K562 (cell line): ENCODE measurements around the gene LRRC75A. TPM values are rescaled to one million over a fixed set of nuclear protein-coding genes. Genes with fewer than 3 reads are reported as not detected.

Source experiments
- ARID3A ChIP-seq: IDR thresholded peaks from 2 replicates; pipeline ENCODE4 v1.6.1; 2012; ENCODE audit warnings: low read depth, low read length, improper control_type of control experiment, borderline replicate concordance
- BCLAF1 ChIP-seq, 2 experiments: fragments of 450-650 bp in 1 of 2; IDR thresholded peaks; 2 replicates each; pipeline ENCODE4 v1.6.1; 2011 to 2017; ENCODE audit warnings: low read depth in 2 of 2, antibody characterized with exemption in 1 of 2, borderline replicate concordance in 1 of 2, low read length in 1 of 2, mild to moderate bottlenecking in 1 of 2, mixed read lengths in 1 of 2; ENCODE audit not compliant: control insufficient read depth in 1 of 2
- BRD9 ChIP-seq: fragments of 450-650 bp; IDR thresholded peaks from 2 replicates; pipeline ENCODE4 v1.6.1; 2018; ENCODE audit warnings: low read depth; ENCODE audit not compliant: partially characterized antibody
- CBX1 ChIP-seq: sonication (generic); IDR thresholded peaks from 2 replicates; pipeline ENCODE4 v1.6.1; 2016; ENCODE audit warnings: antibody characterized with exemption, low read depth, mild to moderate bottlenecking
- CBX5 ChIP-seq: IDR thresholded peaks from 2 replicates; pipeline ENCODE4 v1.6.1; 2014; ENCODE audit warnings: low read depth, borderline replicate concordance
- DEAF1 ChIP-seq: fragments of 450-650 bp; formaldehyde crosslinking; IDR thresholded peaks from 2 replicates; pipeline ENCODE4 v1.4.0; 2020; ENCODE audit warnings: mild to moderate bottlenecking, moderate library complexity
- EP400 ChIP-seq: fragments of 450-650 bp; IDR thresholded peaks from 2 replicates; pipeline ENCODE4 v1.6.1; 2017; ENCODE audit warnings: antibody characterized with exemption, mild to moderate bottlenecking, moderate library complexity
- GTF2F1 ChIP-seq: IDR thresholded peaks from 2 replicates; pipeline ENCODE4 v1.6.1; 2011; ENCODE audit warnings: low read depth, low read length, improper control_type of control experiment
- HNRNPH1 ChIP-seq: fragments of 200-400 bp; formaldehyde crosslinking; optimal IDR thresholded peaks from 2 replicates; pipeline ENCODE3; 2017; ENCODE audit warnings: low read depth, mild to moderate bottlenecking, low read length, moderate library complexity
- SMC3 ChIP-seq: conservative IDR thresholded peaks from 2 replicates; pipeline ENCODE4 v1.6.1; 2011; ENCODE audit warnings: low read depth, low read length, improper control_type of control experiment; ENCODE audit not compliant: insufficient read depth
- U2AF1 ChIP-seq: fragments of 200-400 bp; formaldehyde crosslinking; optimal IDR thresholded peaks from 2 replicates; pipeline ENCODE3; 2017; ENCODE audit warnings: mild to moderate bottlenecking, low read depth, low read length, moderate library complexity
- ZBTB7A ChIP-seq: IDR thresholded peaks from 2 replicates; pipeline ENCODE4 v1.6.1; 2011; ENCODE audit warnings: low read depth, mild to moderate bottlenecking, low read length, moderate library complexity, borderline replicate concordance; ENCODE audit not compliant: control insufficient read depth
- ZNF134 ChIP-seq: fragments of 250-450 bp; sonication (Bioruptor Pico); conservative IDR thresholded peaks from 2 replicates; pipeline ENCODE4 v1.4.0; 2020
- ZNF217 ChIP-seq: sonication (generic); formaldehyde crosslinking; IDR thresholded peaks from 2 replicates; pipeline ENCODE4 v1.8.0; 2022; ENCODE audit warnings: mild to moderate bottlenecking, missing genetic modification reagents
- ZNF280B ChIP-seq: fragments of 250-450 bp; sonication (Bioruptor Pico); IDR thresholded peaks from 2 replicates; pipeline ENCODE4 v1.5.1; 2021; ENCODE audit warnings: mild to moderate bottlenecking
- ZNF445 ChIP-seq: fragments of 250-450 bp; sonication (Bioruptor Pico); IDR thresholded peaks from 2 replicates; pipeline ENCODE4 v1.4.0; 2020; ENCODE audit warnings: low read depth, mild to moderate bottlenecking, moderate library complexity
- ZNF507 ChIP-seq: conservative IDR thresholded peaks from 2 replicates; pipeline ENCODE4 v1.6.1; 2017; ENCODE audit warnings: missing genetic modification characterization, missing compliant biosample characterization
- polyA plus RNA-seq, 8 experiments: library from polyadenylated mRNA; depleted of rRNA in 4 of 8; stranded (reverse) in 5 of 8; unstranded in 3 of 8; fragments of >200 nt; fragmentation: Nextera tagmentation in 2 of 8; fragmentation: Illumina TruSeq in 1 of 8; extraction: Ambion mirVana in 2 of 8; extraction: Trizol in 1 of 8; gene quantifications; 2 replicates each; pipeline versions ENCODE4 v1.2.1 to v1.2.3, GENCODE V29; 2011 to 2014; ENCODE audit warnings: inconsistent platforms in 1 of 8, missing spikeins in 1 of 8
- total RNA-seq, 7 experiments: library from RNA; depleted of rRNA in 6 of 7; stranded (reverse); fragments of >200 nt in 6 of 7; fragmentation: Illumina TruSeq in 2 of 7; extraction: Trizol in 2 of 7; gene quantifications; 2 replicates each; pipeline versions ENCODE4 v1.2.1 to v1.2.3, GENCODE V29; 2011 to 2021; ENCODE audit warnings: low replicate concordance in 1 of 7

Gene LRRC75A
- total and polyA plus RNA-seq, 9 of the 15 experiments (the other 6 are each of a cell fraction or from before 2014, with no cell fraction given): 0.04 to 0.34 (median 0.08) TPM; not detected in 5

GRCh38 chr17:16415031-16415924, 76.7 kb downstream of the LRRC75A start, which contains the start of gene TRPV2 (continued):
- TF ChIP-seq BRD9 (peak; percentile 25), ZNF445 (no peak), ZNF507 (no peak), SMC3 (peak; percentile 39; the same call in 1 of the 2 replicates), ZBTB7A (peak; percentile 83; the same call in 1 of the 2 replicates), GTF2F1 (no peak), DEAF1 (CRISPR knock-in tag) (0 out of 2 replicates have a peak, but pooled peaks have one; percentile 13), ZNF134 (CRISPR knock-in tag) (no peak), U2AF1 (no peak), ZNF217 (no peak), HNRNPH1 (no peak), BCLAF1 (IDR thresholded peaks at IDR 0.05; ENCODE audit: borderline replicate concordance in 1 of 2, control insufficient read depth in 1 of 2, low read depth in 2 of 2, low read length in 1 of 2) (no peak), EP400 (peak; percentile 21), ARID3A (no peak), CBX5 (no peak), ZNF280B (CRISPR knock-in tag) (no peak), CBX1 (no peak)
